SHP77 treated with DMSO at 0.1 percent for 48 hours (cell line): ENCODE measurements around the gene OR6F1.
"Not testable (repeated sequence)": the region's sequence is repeated elsewhere in the genome, so short reads cannot be mapped to it uniquely, and the experiment has no call there.

Experiments used
- DNase-seq: peaks from one replicate; lab custom pipeline; 2025; lab: John Stamatoyannopoulos, UW

The OR6F1 gene

GRCh38 chr1:247716546-247716945 is at the start of gene OR6F1:
TSS of gene OR6F1 (minus strand) at chr1:247716646. CDS start at chr1:247712755, 3,891 bp downstream.
- DNase-seq = no peak

GRCh38 chr1:247760456-247760855 is 44.0 kb upstream of the OR6F1 start, which contains the start of gene OR1C1:
TSS of gene OR1C1 (minus strand) at chr1:247760556. CDS start at chr1:247758406, 2,150 bp downstream.
- no peak for DNase-seq

GRCh38 chr1:247754311-247754710 is 37.9 kb upstream of the OR6F1 start:
- not testable (repeated sequence) for DNase-seq

GRCh38 chr1:247749870-247750269 is 33.4 kb upstream of the OR6F1 start:
- DNase-seq = no peak

GRCh38 chr1:247748041-247748440 is 31.6 kb upstream of the OR6F1 start, which contains the start of gene OR14A2:
TSS of gene OR14A2 (minus strand) at chr1:247748141.
- DNase-seq = no peak

- DNase-seq = no peak
Observed at GRCh38 chr1:247747616-247748015, 31.2 kb upstream of the OR6F1 start.

GRCh38 chr1:247746391-247746935 is 30.0 kb upstream of the OR6F1 start:
- no peak for DNase-seq

GRCh38 chr1:247742215-247742760 is 25.8 kb upstream of the OR6F1 start:
- not testable (repeated sequence) for DNase-seq

GRCh38 chr1:247741756-247742155 is 25.3 kb upstream of the OR6F1 start:
- no peak for DNase-seq

- no peak for DNase-seq
Observed at GRCh38 chr1:247740721-247741120, 24.3 kb upstream of the OR6F1 start.

- no peak for DNase-seq
Observed at GRCh38 chr1:247738315-247738714, 21.9 kb upstream of the OR6F1 start, which contains the start of gene OR14K1. TSS of gene OR14K1 (plus strand) at chr1:247738615. CDS start at chr1:247738615, 0 bp downstream.

GRCh38 chr1:247721222-247721621 is 4.8 kb upstream of the OR6F1 start:
- no peak for DNase-seq

GRCh38 chr1:247713753-247714152 is 2.7 kb downstream of the OR6F1 start:
- DNase-seq = no peak

GRCh38 chr1:247710681-247711080 is 5.8 kb downstream of the OR6F1 start:
- not testable (repeated sequence) for DNase-seq

GRCh38 chr1:247701338-247701737 is 15.1 kb downstream of the OR6F1 start:
- no peak for DNase-seq

GRCh38 chr1:247681288-247681897 is 35.1 kb downstream of the OR6F1 start:
- peak; percentile 39 for DNase-seq

- no peak for DNase-seq
Observed at GRCh38 chr1:247680171-247680570, 36.3 kb downstream of the OR6F1 start.

GRCh38 chr1:247679639-247680038 is 36.8 kb downstream of the OR6F1 start, which contains the start of gene OR13G1:
TSS of gene OR13G1 (minus strand) at chr1:247679739. CDS start at chr1:247673041, 6,698 bp downstream.
- DNase-seq = no peak

- DNase-seq = no peak
Observed at GRCh38 chr1:247669225-247669624, 47.2 kb downstream of the OR6F1 start.
